Measurements from ENCODE around the gene FANCD2. TPM values are rescaled to one million over a fixed set of nuclear protein-coding genes. Genes with fewer than 3 reads are reported as not detected.

The FANCD2 gene
- total RNA-seq (2014; rRNA removed; shearing (Covaris generic)) (6.1 and 7.0 TPM in 2 replicates), polyA plus RNA-seq (2016; fragmentation: Nextera tagmentation; extraction: Ambion mirVana) (3.8 and 4.4 TPM in 2 replicates)

- in situ Hi-C loops (cut with MboI) = no loop called here
- Histone ChIP-seq H3K27me3 (replicated peaks; ENCODE audit: insufficient read depth) (no peaks in the 10 kb centered on the region), H3K27ac (peak within 1 kb of the TSS; percentile 60), H2AFZ (peak within 1 kb of the TSS; percentile 99), H3F3A (ENCODE audit: insufficient read depth) (peaks cover 14% of the 10 kb centered on the region), H3K9me3 (ENCODE audit: low read depth) (no peaks in the 10 kb centered on the region), H3K79me2 (ENCODE audit: insufficient read depth) (peaks cover 29% of the 10 kb centered on the region), H3K9ac (peak within 1 kb of the TSS; percentile 87), H3K4me3 (peak within 1 kb of the TSS; percentile 94), H4K20me1 (ENCODE audit: insufficient read depth) (no peaks in the 10 kb centered on the region), H3K4me2 (ENCODE audit: unreplicated experiment) (peak within 1 kb of the TSS; percentile 99), H3K4me1 (ENCODE audit: insufficient read depth) (peaks cover 26% of the 10 kb centered on the region), H3K9me2 (ENCODE audit: insufficient read depth) (no peaks in the 10 kb centered on the region), H3K36me3 (ENCODE audit: low read depth) (peaks cover 11% of the 10 kb centered on the region; the same call in 1 of the 2 replicates)
- TF ChIP-seq EZH2phosphoT487 (IDR thresholded peaks at IDR 0.05; ENCODE audit: insufficient read depth, low read depth) = no peak
- WGBS, 2 experiments (ENCODE audit: low coverage in 1 of 2, low lambda C conversion rate in 2 of 2, missing lambda C conversion rate in 2 of 2) = 1% methylated on average over 60 to 61 of the region's 61 CpGs
- peak; percentile 91 for DNase-seq
Observed at GRCh38 chr3:10026084-10026890, at the start of gene FANCD2. Gene FANCD2 (plus strand): TSS chr3:10026437. CDS start chr3:10028658, 2,221 bp downstream.

- H3K4me1 ChIP-seq (ENCODE audit: insufficient read depth) = peaks cover 20% of the 10 kb centered on the region
- peaks cover 44% of the 10 kb centered on the region for H3K79me2 ChIP-seq (ENCODE audit: insufficient read depth)
- DNase-seq = peak; percentile 99
- peak overlapping the region; percentile 22; the same call in 1 of the 2 replicates for H3K4me3 ChIP-seq
- no peaks in the 10 kb centered on the region for H3K9me3 ChIP-seq (ENCODE audit: low read depth)
- peak overlapping the region; percentile 78 for H3K4me2 ChIP-seq (ENCODE audit: unreplicated experiment)
- H3K27ac ChIP-seq = peak overlapping the region; percentile 84
- H4K20me1 ChIP-seq (ENCODE audit: insufficient read depth) = no peaks in the 10 kb centered on the region
- in situ Hi-C loops (cut with MboI) = no loop called here
- TF ChIP-seq EZH2 (IDR thresholded peaks at IDR 0.05; ENCODE audit: insufficient read depth, poor library complexity, severe bottlenecking) (no peak), EZH2phosphoT487 (IDR thresholded peaks at IDR 0.05; ENCODE audit: insufficient read depth, low read depth) (no peak)
- peaks cover 19% of the 10 kb centered on the region; the same call in 1 of the 2 replicates for H3K36me3 ChIP-seq (ENCODE audit: low read depth)
- no peak overlapping the region for H2AFZ ChIP-seq
- no peaks in the 10 kb centered on the region for H3K27me3 ChIP-seq (replicated peaks; ENCODE audit: insufficient read depth)
- no peaks in the 10 kb centered on the region for H3K9me2 ChIP-seq (ENCODE audit: insufficient read depth)
- 6 to 8% methylated on average over 7 of the region's 7 CpGs for WGBS, 2 experiments (ENCODE audit: low coverage in 1 of 2, low lambda C conversion rate in 2 of 2, missing lambda C conversion rate in 2 of 2)
- peaks cover 16% of the 10 kb centered on the region for H3F3A ChIP-seq (ENCODE audit: insufficient read depth)
- H3K9ac ChIP-seq = peak overlapping the region; percentile 67
Observed at GRCh38 chr3:9976721-9977709, 49.2 kb upstream of the FANCD2 start.

- H3F3A ChIP-seq (ENCODE audit: insufficient read depth) = peaks cover 15% of the 10 kb centered on the region
- no peak overlapping the region for H3K9ac ChIP-seq
- no peak overlapping the region for H3K4me3 ChIP-seq
- WGBS, 2 experiments (ENCODE audit: low coverage in 1 of 2, low lambda C conversion rate in 2 of 2, missing lambda C conversion rate in 2 of 2) = 73 to 75% methylated on average over 8 of the region's 8 CpGs
- H3K27me3 ChIP-seq (replicated peaks; ENCODE audit: insufficient read depth) = no peaks in the 10 kb centered on the region
- H3K4me2 ChIP-seq (ENCODE audit: unreplicated experiment) = no peak overlapping the region
- no peaks in the 10 kb centered on the region for H3K9me3 ChIP-seq (ENCODE audit: low read depth)
- peaks cover 11% of the 10 kb centered on the region; the same call in 1 of the 2 replicates for H3K36me3 ChIP-seq (ENCODE audit: low read depth)
- peaks cover 20% of the 10 kb centered on the region for H3K4me1 ChIP-seq (ENCODE audit: insufficient read depth)
- H2AFZ ChIP-seq = no peak overlapping the region
- in situ Hi-C loops (cut with MboI) = no loop called here
- H3K27ac ChIP-seq = no peak overlapping the region
- no peak for DNase-seq
- no peaks in the 10 kb centered on the region for H3K9me2 ChIP-seq (ENCODE audit: insufficient read depth)
- no peaks in the 10 kb centered on the region for H4K20me1 ChIP-seq (ENCODE audit: insufficient read depth)
- H3K79me2 ChIP-seq (ENCODE audit: insufficient read depth) = peaks cover 62% of the 10 kb centered on the region
- TF ChIP-seq EZH2phosphoT487 (IDR thresholded peaks at IDR 0.05; ENCODE audit: insufficient read depth, low read depth) = no peak
Observed at GRCh38 chr3:9978710-9979305, 47.4 kb upstream of the FANCD2 start.

GRCh38 chr3:9980251-9980650 lies 46.0 kb upstream of the FANCD2 start:
- Histone ChIP-seq H3F3A (ENCODE audit: insufficient read depth) (peaks cover 15% of the 10 kb centered on the region), H4K20me1 (ENCODE audit: insufficient read depth) (no peaks in the 10 kb centered on the region), H3K27me3 (replicated peaks; ENCODE audit: insufficient read depth) (no peaks in the 10 kb centered on the region), H3K9me2 (ENCODE audit: insufficient read depth) (no peaks in the 10 kb centered on the region), H3K27ac (no peak overlapping the region), H3K9me3 (ENCODE audit: low read depth) (no peaks in the 10 kb centered on the region), H3K4me2 (ENCODE audit: unreplicated experiment) (no peak overlapping the region), H3K9ac (no peak overlapping the region), H3K4me3 (no peak overlapping the region), H3K36me3 (ENCODE audit: low read depth) (peaks cover 4% of the 10 kb centered on the region; the same call in 1 of the 2 replicates), H3K4me1 (ENCODE audit: insufficient read depth) (peaks cover 23% of the 10 kb centered on the region), H2AFZ (no peak overlapping the region), H3K79me2 (ENCODE audit: insufficient read depth) (peaks cover 72% of the 10 kb centered on the region)
- DNase-seq = no peak
- in situ Hi-C loops (cut with MboI) = no loop called here
- no peak for TF ChIP-seq EZH2phosphoT487 (IDR thresholded peaks at IDR 0.05; ENCODE audit: insufficient read depth, low read depth)
- no peak for TF ChIP-seq EZH2 (IDR thresholded peaks at IDR 0.05; ENCODE audit: insufficient read depth, poor library complexity, severe bottlenecking)
- WGBS, 2 experiments (ENCODE audit: low coverage in 1 of 2, low lambda C conversion rate in 2 of 2, missing lambda C conversion rate in 2 of 2) = 100% methylated on average over 2 of the region's 2 CpGs

All from GM23248 (cell line).